ENCODE data around the gene MKNK2. TPM values are rescaled to one million over a fixed set of nuclear protein-coding genes. Genes with fewer than 3 reads are reported as not detected.

The MKNK2 gene
- polyA plus RNA-seq, 1 of the 3 experiments (the other 2 are of a cell fraction) = 65.4 TPM

DNA sequence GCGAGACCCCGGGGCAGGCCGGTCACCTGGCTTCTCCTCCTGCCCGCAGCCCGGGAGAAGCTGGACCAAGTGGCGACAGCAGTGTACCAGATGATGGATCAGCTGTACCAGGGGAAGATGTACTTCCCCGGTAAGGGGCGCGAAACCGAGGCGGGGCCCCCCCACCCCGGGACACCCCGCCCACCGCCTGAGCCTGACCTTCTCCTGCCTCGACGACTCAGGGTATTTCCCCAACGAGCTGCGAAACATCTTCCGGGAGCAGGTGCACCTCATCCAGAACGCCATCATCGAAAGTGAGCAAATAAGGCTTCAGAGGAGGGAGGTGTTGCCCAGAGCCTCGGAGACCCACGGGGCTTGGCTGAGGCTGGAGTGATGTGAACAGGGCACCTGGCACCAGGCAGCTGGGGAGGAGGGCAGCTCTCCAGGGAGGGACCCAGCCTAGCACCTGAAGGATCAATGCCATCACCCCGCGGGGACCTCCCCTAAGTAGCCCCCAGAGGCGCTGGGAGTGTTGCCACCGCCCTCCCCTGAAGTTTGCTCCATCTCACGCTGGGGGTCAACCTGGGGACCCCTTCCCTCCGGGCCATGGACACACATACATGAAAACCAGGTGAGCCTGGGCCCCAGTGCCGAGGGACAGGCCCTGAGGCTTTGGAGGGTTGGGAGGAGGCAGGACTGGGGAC lies 46.3 kb upstream of the MKNK2 start:
- no peak for DNase-seq
- POLR2A ChIA-PET = interaction anchor here (0.6 kb wide), 1 partner anchor 681 kb away, joined by 3 read pairs; no protein-coding TSS in a partner anchor
- Histone ChIP-seq H4K20me1 (ENCODE audit: insufficient read depth) (0 out of 2 replicates have a peak, but pooled peaks cover 7% of the 10 kb centered on the region), H3K79me2 (ENCODE audit: insufficient read depth) (peaks cover 36% of the 10 kb centered on the region), H3K9me3 (no peaks in the 10 kb centered on the region), H3F3A (replicated peaks; ENCODE audit: insufficient read depth) (peaks cover 10% of the 10 kb centered on the region), H3K9me2 (no peaks in the 10 kb centered on the region), H2AFZ (ENCODE audit: low read depth) (0 out of 2 replicates have a peak overlapping the region, but pooled peaks have one; percentile 59), H3K27ac (ENCODE audit: low read depth in 2 of 2, low read length in 1 of 2) (peak overlapping the region in 1 of 2 experiments; percentile 35; a peak in 1 of 4 replicates), H3K36me3 (replicated peaks in 1 of 2; ENCODE audit: control insufficient read depth in 1 of 2, insufficient read depth in 2 of 2, low read length in 1 of 2) (peaks cover 18 to 25% of the 10 kb centered on the region in 2 experiments), H3K4me3 (ENCODE audit: low read depth in 2 of 2, low read length in 1 of 2) (peak overlapping the region; percentile 44 to 56), H3K27me3 (ENCODE audit: insufficient read depth) (no peaks in the 10 kb centered on the region), H3K4me2 (peak overlapping the region; percentile 96; the same call in 1 of the 2 replicates), H3K4me1 (ENCODE audit: control insufficient read depth in 1 of 2, insufficient read depth in 2 of 2, low read depth in 1 of 2, low read length in 1 of 2) (peaks cover 3 to 17% of the 10 kb centered on the region in 2 experiments; a peak in 1 of 4 replicates), H3K9ac (no peak overlapping the region)
- 39% methylated on average over 15 of the region's 30 CpGs for WGBS (ENCODE audit: low lambda C conversion rate)
- no peak for TF ChIP-seq POLR2AphosphoS5 (IDR thresholded peaks at IDR 0.05; ENCODE audit: low read depth, low read length)
- no peak for TF ChIP-seq MXI1 (IDR thresholded peaks at IDR 0.05; ENCODE audit: low read depth, low read length)
- TF ChIP-seq, protein P1, sequence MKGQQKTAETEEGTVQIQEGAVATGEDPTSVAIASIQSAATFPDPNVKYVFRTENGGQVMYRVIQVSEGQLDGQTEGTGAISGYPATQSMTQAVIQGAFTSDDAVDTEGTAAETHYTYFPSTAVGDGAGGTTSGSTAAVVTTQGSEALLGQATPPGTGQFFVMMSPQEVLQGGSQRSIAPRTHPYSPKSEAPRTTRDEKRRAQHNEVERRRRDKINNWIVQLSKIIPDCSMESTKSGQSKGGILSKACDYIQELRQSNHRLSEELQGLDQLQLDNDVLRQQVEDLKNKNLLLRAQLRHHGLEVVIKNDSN (IDR thresholded peaks at IDR 0.05; ENCODE audit: borderline replicate concordance, low read depth) = no peak
- TF ChIP-seq, protein P2, sequence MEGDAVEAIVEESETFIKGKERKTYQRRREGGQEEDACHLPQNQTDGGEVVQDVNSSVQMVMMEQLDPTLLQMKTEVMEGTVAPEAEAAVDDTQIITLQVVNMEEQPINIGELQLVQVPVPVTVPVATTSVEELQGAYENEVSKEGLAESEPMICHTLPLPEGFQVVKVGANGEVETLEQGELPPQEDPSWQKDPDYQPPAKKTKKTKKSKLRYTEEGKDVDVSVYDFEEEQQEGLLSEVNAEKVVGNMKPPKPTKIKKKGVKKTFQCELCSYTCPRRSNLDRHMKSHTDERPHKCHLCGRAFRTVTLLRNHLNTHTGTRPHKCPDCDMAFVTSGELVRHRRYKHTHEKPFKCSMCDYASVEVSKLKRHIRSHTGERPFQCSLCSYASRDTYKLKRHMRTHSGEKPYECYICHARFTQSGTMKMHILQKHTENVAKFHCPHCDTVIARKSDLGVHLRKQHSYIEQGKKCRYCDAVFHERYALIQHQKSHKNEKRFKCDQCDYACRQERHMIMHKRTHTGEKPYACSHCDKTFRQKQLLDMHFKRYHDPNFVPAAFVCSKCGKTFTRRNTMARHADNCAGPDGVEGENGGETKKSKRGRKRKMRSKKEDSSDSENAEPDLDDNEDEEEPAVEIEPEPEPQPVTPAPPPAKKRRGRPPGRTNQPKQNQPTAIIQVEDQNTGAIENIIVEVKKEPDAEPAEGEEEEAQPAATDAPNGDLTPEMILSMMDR (IDR thresholded peaks at IDR 0.05) = no peak
- TF ChIP-seq, protein P3, sequence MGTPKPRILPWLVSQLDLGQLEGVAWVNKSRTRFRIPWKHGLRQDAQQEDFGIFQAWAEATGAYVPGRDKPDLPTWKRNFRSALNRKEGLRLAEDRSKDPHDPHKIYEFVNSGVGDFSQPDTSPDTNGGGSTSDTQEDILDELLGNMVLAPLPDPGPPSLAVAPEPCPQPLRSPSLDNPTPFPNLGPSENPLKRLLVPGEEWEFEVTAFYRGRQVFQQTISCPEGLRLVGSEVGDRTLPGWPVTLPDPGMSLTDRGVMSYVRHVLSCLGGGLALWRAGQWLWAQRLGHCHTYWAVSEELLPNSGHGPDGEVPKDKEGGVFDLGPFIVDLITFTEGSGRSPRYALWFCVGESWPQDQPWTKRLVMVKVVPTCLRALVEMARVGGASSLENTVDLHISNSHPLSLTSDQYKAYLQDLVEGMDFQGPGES (IDR thresholded peaks at IDR 0.05; ENCODE audit: low read depth, low read length) = no peak
- TF ChIP-seq RAD21 (IDR thresholded peaks at IDR 0.05; ENCODE audit: low read length) = no peak
- TF ChIP-seq JUND (IDR thresholded peaks at IDR 0.05) = no peak
- TF ChIP-seq FOXM1 (IDR thresholded peaks at IDR 0.05; ENCODE audit: low read depth) = no peak
- TF ChIP-seq MEF2A (IDR thresholded peaks at IDR 0.05; ENCODE audit: borderline replicate concordance, low read depth) = no peak
- no peak for TF ChIP-seq NFIC (IDR thresholded peaks at IDR 0.05; ENCODE audit: borderline replicate concordance)
- no peak for TF ChIP-seq SIN3A (IDR thresholded peaks at IDR 0.05; ENCODE audit: borderline replicate concordance, low read depth, low read length)
- CTCF ChIA-PET = interaction anchor here (1.1 kb wide), 2 partner anchors 13 to 65 kb away, joined by 3 to 4 read pairs; no protein-coding TSS in a partner anchor
